NCI-H345 treated with DMSO at 0.1 percent for 48 hours (cell line): ENCODE data around the gene PDGFRA.
"Not testable (repeated sequence)": the region's sequence is repeated elsewhere in the genome, so short reads cannot be mapped to it uniquely, and the experiment has no call there.

ENCODE experiments used
- DNase-seq: peaks from one replicate; lab custom pipeline; 2025; ENCODE audit not compliant: unreplicated experiment; lab: John Stamatoyannopoulos, UW

PDGFRA gene

DNA sequence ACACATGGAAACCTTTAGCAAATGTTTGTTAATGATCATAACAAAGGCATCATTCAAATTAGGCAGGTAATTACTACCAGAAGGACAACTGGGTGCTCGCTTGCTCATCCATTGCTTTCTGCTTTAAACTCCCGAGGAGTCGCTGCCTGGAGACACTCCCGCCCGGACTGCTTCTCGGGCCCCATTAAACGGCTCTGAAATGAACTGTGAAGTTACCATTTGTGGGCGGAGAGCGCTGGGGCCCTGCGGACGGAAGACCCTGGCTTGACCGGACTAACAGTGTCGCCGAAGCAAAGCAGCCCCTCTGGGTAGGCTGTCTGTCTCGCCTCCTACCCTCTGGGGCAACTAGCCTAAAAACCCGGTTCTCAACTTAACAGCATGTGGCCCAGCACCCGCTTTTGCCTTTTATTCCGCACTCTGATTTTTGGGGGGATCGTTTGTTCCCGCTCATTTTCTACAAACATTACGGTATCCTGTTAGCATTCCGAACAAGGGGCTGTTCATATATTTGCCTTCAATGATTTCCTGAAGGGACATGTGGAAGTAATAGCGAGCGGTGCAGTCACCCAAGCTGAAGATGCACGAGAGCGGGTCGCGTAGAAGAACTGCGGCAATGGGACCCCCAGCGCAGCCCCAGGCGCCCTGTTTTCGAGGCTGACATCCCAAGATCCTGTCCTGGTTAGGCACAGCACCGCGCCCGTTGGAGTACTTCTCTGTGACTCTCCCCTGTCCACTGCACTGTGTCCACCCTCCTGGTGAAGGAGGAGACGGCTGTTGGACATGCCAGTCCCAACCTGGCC lies 1.6 kb upstream of the PDGFRA start:
- DNase-seq, result no peak

DNA sequence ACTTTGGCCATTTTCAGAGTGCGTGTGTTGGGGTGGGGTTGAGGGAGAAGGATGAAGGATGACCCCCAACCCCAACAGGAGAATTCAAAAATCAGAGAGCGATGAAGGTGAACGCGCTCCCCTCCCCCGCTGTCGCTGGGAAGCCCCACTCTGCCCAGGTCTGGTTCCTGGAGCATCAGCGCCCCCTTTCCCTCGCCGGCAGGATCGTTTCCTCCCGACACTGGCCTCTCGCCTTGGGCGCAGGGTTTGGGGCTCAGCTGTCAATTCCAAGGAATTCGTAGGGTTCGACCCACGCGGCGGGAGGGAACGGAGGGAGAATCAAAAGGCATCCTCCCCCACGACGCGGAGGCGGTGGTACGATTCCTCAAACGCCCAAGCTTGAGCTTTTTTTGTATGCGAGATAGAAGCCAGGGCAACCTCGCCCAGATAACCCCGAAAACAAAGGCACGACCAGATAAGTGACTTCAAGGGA lies 1.0 kb upstream of the PDGFRA start:
- no peak for DNase-seq

DNA sequence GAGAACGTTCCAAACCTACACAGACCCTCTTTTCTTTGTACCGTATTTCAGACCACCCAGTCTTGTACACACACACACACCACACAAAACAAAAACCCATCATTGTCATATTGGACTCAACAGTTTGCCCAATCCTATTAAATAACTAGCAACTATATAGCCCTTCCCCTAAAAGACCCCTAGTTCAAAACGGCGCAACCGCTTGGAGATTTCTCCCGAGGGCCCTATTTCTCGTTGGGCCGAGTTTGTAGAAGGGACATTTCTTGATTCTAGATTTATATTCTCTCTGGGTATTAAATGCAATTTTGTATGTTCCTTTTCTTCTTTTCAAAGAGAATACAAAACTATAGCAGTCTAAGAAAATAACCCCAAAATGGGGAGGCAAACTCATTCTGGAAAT lies 547 bp upstream of the PDGFRA start:
- no peak for DNase-seq

DNA sequence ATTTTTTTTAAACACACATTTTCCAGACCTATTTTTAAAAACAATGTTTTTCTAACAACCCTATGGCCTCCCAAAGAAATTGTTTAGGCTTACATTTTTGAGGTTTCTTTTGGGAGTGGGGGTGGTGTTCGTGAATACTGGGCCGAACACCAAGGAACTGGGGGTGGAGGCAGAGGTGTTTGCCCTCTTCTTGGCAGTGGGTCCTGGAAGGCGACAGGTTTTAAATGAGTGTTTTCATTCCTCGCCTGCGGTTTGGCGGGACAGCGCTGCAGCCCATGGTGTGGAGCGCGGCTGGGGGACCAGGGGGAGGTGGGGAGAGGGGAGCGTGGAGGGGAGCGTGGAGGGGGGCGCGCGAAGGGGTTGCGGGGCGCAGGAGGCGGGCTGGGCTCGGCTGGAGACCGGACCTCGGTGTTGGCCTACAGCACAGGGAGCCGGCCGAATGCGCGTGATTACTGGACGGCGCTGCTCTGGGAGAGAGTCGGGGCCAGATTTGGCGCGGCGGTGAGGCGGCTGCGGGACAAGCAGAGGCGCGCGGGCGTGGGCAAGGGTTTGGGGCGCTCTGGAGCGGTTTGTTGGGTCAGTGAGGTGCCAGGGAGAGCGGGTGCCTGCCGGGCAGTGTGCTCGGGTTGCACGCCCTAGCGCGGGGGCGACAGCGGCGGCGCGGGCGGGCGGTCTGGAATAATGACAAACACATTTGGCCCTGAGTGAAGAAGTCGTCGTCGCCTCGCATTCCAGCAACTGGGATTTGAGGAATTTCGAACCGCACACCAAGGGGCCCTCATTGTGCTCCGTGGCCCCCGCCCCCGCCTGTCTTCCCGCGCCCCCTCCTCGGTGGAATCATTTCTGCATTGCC lies 764 bp downstream of the PDGFRA start:
- DNase-seq, result no peak

DNA sequence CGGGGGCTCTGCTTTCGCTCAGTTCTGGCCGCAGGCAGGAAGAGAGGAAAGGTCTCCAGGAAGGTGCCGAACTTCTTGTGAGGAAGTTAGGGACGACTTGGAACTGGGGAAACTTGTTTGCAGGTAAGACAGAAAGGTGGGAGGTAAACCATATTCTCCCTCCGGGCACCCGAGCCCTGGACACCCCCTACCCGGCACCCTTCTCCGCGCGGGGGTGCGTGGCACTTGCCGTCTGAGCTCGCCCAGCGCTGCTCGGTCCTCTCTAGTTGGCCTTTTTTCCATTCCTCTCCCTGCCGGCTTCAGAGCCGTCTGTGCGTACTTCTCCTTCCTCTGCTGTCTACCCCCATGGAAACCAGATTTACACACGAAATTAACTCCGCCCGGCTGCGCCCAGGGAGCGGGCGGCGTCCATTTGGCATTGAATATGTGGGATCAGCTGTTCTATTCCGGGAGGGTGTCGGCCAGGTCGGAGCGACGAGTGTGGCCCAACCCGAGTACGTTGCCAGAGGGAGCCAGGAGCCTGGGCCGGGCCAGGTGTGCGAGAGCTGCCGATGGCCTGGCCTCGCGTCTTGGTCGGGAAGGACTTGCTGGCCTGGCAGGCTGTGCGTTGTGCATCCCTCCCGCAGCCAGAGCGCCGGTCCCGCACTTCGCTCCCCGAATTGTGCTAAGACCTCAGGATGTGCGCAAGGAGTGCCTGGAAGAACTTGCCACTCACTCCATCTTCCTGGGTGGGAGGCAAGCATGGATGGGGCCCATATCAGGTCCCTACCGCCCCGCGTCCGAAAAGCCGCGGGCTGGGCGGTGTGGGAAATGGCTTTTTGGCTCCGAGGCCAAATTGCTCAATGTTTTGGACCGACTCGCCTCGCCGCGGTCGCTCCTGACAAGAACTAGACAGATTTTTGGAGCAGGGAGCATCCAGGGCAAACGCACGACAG lies 1.7 kb downstream of the PDGFRA start:
- DNase-seq, result no peak

DNA sequence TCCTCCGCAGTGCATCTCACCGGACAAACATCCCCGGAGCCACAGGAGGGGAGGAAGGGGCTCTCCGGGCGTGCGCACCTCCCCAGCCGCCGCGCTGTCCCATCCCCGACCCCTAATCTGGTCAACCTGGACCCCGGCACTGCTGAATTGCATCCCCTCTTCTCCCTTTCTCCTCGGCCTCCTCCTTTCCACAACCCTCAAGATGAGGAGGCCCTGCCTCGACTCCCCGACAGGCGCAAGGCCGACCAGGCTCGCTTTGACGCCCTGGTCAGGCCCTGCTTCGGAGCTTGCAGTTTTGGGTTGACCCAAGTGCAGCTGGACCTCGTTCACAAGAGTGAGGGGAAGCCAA lies 2.3 kb downstream of the PDGFRA start:
- DNase-seq, result no peak

DNA sequence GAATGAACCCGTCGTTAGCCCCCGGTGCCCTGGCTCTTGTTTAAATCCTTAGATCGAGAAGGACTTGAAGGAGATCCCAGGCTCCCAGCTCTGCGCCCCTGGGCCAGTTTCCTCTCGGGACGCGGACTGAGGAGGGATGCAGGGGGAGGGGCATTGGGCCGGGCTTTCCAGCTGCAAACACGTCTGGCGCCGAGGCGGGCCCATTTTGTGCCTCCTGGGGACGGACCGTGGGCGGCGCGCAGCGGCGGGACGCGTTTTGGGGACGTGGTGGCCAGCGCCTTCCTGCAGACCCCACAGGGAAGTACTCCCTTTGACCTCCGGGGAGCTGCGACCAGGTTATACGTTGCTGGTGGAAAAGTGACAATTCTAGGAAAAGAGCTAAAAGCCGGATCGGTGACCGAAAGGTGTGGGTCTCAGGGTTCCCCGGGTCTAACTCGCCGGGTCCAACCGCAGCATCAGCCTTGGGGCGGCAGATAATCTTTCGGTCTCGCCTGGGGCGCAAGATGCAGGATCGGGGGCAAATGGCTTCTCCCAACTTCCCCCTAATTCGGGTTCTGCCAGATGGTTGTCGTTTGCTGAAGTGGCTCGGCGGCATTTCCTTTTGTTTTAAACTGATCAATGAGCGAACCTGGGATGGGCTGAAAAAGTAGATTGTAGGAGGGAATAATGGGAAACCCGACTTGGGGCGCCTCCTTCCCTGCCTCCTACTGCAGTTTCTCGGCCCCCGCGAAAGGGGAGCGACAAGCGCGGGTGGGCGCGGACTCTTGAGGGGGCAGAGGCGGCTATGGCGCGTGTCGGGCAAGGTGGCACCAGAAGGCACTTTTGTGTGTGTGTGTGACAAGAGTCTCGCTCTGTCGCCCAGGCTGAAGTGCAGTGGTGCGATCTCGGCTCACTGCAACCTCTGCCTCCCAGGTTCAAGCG lies 2.9 kb downstream of the PDGFRA start:
- no peak for DNase-seq

DNA sequence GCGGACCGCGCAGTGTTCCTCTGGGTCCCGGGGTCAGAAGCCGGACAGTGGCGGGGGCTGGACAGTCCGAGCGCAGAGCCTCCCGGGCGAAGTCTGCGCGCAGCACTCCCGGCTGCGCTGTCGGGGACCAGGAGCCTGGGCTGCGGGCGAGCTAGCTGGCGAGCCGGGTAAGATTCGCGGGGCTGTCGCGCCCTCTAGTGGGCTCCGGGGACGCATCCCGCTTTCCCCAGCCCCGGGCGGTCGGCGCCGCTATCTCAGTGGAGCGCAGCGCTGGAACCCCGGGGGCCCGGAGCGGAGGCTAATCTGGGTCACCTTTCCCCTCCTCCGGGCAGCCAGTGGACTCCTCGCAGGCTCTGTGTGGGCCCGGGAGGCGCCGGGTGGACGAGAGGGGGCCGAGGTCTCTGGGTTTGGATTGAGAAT lies 4.2 kb downstream of the PDGFRA start:
- DNase-seq, result peak; percentile 30

DNA sequence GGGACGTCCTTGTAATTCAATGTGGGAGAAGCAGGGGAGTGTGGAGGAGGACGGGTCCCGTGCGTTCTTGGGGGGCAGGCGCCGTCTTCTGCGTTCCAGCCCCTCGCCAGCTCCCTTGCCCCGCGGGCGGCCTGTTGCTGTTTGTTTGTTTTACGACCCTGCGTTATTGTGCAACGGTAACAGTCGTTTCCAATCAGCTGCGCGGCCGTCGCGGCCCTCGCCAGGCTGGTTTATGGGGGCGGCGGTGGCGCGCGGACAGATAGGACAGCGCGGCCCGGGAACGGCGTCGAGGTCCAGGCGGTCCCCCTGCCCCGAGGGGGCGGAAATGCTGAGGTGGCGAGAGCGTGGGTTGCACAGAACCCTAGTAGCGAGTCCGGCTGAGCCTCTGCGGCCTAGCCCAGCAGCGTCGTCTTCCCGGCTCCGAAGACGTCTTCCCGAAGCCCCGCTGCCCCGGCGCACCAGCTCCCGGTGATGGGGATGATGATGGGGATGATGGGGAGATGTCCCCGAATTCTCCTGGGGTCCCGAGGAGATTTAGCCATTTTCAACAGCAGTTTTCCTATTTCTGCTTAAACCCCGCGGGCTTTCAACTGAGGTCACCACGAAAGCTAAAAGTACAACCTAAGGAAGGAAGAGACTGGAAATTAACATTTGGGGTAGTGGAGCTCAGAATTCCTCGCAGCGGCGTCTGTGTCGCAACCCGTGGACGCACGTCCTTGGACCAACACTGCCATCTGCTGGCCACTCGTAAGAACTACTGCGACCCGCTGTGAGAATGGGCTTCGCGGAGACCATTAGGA lies 4.8 kb downstream of the PDGFRA start:
- peak; percentile 69 for DNase-seq

DNA sequence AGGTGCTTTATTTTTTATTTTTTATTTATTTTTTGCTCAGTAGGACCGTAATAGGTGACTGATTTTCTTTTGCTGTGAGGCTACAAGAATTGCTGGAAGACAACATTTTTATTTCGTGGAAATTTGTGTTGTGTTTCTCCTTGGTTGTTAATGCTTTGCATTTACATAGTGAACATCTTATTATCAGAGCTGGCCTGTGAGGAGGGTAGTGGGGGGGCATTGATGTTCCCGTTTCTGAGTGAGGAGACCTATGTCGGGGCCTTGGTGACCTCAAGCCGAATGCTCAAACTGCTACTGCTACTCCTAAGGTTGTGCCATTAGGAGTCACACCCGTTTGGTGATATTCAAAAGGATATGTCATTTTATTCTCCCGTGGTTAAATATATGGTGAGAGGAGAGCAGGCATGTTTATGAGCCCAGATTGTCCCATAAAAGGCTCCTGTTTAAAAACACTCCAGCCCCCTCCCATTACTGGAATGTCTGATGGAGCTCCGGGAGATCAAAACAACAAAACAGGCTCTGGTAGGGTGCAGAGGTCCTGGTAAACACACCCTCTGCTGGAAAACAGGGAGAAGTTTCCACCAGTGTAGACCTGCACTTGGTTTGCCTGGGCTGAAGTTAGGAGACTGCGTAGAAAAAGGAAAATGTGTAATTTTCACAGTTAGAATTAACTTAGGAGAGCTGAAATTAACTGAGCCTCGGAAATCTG lies 5.6 kb downstream of the PDGFRA start:
- DNase-seq, result no peak

DNA sequence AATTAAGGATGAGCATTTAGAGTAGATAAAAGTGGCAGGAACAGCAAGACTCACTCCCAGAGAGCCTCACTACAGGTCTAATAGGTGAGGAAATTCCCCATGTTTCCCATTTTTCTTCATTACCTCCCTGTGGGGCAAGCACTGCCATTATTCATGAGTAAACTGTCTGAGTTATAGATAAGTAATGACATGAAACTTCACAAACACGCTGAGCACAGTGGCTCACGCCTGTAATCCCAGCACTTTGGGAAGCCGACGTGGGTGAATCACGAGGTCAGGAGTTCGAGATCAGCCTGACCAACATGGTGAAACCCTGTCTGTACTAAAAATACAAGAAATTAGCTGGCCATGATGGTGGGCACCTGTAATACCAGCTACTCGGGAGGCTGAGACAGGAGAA lies 7.2 kb downstream of the PDGFRA start:
- DNase-seq, result not testable (repeated sequence)

DNA sequence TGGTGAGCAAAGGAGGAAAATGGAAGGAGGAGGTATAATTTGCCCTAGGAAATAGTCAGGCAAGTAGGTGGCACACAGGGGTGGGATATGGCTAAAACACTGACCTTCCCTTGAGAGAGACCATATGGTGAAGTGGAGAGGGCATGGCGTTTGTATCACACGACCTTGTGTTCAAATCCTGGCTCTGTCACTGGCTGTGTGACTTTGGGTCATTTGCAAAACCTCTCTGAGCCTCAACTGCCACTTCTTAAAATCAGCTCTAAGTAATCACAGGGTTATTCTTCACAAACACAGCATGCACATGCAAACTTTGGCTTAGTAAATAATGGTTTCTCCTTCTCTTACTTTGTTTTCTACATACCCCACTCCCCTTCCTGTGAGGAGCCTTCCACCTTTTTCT lies 8.7 kb downstream of the PDGFRA start:
- no peak for DNase-seq

DNA sequence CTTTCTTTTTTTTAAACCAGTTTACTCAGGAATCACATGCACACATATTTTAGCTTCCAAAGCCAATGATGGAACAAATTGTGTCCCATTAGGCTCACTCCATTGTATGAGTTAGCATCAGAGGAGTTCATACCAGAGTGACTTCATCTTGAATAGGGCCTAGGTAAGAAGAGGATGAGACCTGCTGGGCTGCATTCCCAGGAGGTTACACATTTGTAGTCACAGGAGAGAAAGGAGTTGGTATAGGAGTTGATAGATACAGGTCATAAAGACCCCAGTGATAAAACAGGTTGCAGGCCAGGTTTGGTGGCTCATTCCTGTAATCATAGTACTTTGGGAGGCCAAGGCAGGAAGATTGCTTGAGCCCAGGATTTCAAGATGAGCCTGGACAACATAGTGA lies 9.3 kb downstream of the PDGFRA start:
- no peak for DNase-seq

DNA sequence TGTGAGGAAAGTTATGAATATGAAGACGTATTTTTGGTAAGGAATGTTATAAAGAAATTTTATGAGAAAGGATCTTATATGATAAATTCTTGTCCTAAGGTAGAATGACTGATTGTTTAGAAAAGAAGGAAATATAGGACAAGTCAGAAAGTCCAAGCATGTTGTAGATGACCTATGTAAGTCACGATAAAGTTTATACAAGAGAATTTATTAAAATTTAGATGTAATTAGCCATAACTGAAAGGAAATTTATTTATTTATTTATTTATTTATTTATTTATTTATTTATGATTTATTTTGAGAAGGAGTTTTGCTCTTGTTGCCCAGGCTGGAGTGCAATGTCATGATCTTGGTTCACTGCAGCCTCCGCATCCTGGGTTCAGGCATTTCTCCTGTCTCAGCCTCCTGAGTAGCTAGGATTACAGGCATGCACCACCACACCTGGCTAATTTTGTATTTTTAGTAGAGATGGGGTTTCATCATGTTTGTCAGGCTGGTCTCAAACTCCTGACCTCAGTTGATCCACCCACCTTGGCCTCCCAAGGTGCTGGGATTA lies 12.3 kb downstream of the PDGFRA start:
- not testable (repeated sequence) for DNase-seq

DNA sequence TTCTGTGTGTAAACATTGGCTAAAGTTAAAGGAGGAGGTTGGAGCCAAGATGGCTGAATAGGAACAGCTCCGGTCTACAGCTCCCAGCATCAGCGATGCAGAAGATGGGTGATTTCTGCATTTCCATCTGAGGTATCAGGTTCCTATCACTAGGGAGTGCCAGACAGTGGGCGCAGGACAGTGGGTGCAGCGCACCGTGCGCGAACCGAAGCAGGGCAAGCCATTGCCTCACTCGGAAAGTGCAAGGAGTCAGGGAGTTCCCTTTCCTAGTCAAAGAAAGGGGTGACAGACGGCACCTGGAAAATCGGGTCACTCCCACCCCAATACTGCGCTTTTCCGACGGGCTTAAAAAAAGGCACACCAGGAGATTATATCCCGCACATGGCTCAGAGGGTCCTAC lies 14.4 kb downstream of the PDGFRA start:
- not testable (repeated sequence) for DNase-seq

DNA sequence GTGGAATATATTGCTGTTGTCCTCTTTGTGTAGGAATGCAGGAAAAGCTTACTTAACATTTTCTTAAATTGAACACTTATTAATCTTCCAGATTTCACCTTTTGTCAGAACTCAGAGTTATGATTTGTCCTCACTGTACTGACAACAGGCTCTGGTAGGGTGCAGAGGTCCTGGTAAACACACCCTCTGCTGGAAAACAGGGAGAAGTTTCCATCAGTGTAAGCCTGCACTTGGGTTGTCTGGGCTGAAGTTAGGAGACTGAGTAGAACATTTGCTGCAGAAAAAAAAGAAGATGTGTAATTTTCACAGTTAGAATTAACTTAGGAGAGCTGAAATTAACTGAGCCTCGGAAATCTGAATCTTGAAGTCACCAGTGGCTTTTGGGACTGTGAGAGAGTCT lies 23.2 kb downstream of the PDGFRA start:
- DNase-seq, result not testable (repeated sequence)

DNA sequence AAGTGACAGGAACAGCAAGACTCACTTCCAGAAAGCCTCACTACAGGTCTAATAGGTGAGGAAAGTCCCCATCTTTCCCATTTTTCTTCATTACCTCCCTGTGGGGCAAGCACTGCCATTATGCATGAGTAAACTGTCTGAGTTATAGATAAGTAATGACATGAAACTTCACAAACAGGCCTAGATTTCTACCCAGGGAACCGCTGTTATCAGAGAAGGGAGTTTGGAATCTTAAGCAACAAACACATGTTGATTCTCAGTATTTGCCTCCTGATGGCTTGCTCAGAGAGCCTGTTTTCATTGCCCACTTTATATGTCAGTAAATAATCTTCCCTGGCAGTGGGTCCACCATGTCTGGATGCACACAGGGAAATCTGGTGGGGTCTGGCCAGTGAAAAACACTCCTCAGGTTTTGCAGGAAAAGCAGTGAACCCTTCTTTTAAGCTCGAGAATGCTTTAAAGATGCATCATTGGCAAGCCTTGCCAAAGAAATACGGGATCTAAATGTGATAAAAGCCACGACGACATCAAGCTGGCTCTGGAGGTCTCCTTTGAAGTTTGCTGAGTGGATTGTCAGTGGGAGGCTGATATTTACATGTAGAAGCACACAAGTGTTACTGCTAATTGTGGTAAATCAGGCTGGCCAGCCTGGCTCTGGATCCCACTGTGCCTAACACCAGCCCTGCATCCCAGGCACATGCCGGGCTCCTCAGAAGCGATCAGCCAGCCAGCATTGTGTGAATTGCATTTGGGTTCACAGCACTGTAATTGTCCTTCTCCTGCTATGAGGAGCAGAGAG lies 25.2 kb downstream of the PDGFRA start:
- no peak for DNase-seq

DNA sequence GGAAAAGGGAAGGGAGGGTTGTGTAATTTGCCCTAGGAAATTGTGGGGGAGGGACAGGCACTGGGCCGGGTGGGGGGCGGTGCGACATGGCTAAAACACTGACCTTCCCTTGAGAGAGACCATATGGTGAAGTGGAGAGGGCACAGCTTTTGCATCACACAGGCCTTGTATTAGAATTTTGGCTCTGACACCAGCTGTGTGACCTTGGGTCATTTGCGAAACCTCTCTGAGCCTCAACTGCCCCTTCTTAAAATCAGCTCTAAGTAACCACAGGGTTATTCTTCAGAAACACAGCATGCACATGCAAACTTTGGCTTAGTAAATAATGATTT lies 25.8 kb downstream of the PDGFRA start:
- DNase-seq, result no peak
